ENCODE data around the gene TTC7B. TPM values are rescaled to one million over a fixed set of nuclear protein-coding genes. Genes with fewer than 3 reads are reported as not detected.

The TTC7B gene
- total and polyA plus RNA-seq, 10 of the 15 experiments (the other 5 are each of a cell fraction or from before 2014, with no cell fraction given), result under 0.01 to 1.1 (median 0.26) TPM; not detected in 2

- CTCF ChIA-PET, result no interaction called here
- in situ Hi-C loops (cut with MboI), result no loop called here
- intact Hi-C loops (cut with micrococcal nuclease; ENCODE audit: unreplicated experiment), result no loop called here
- no peak overlapping the region for H3K4me3 ChIP-seq
- no peak overlapping the region for H3K4me2 ChIP-seq (ENCODE audit: control insufficient read depth, insufficient read depth)
- DNase-seq (ENCODE audit: low read depth, low spot score) (no peak), ATAC-seq (no peak), FAIRE-seq (no peak)
- no peak overlapping the region for H3K27ac ChIP-seq (ENCODE audit: control insufficient read depth, insufficient read depth)
- peaks cover 0 to 1% of the 10 kb centered on the region in 2 experiments; a peak in 2 of 4 replicates for H3K27me3 ChIP-seq (replicated peaks in 1 of 2; ENCODE audit: control insufficient read depth in 2 of 2, insufficient read depth in 2 of 2, low read length in 1 of 2)
- BruUV-seq (replicated peaks), result no TSS peak
- POLR2A ChIA-PET, result interaction anchor here (0.5 kb wide), 1 partner anchor 9 kb away, joined by 3 read pairs; no protein-coding TSS in a partner anchor
- H3K36me3 ChIP-seq (ENCODE audit: control insufficient read depth in 2 of 2, insufficient read depth in 2 of 2, low read length in 1 of 2), result no peaks in the 10 kb centered on the region
- H3K4me1 ChIP-seq (ENCODE audit: control insufficient read depth, insufficient read depth, low read length), result no peaks in the 10 kb centered on the region
- no peak overlapping the region for H2AFZ ChIP-seq (ENCODE audit: control insufficient read depth, low read depth, low read length)
- no peak overlapping the region for H3K9ac ChIP-seq (ENCODE audit: control insufficient read depth, insufficient read depth, low read length)
- no peaks in the 10 kb centered on the region for H3K9me3 ChIP-seq (replicated peaks; ENCODE audit: control insufficient read depth, insufficient read depth, low read length)
- RAD21 ChIA-PET (ENCODE audit: unreplicated experiment), result no interaction called here
- 15% methylated on average over 4 of the region's 4 CpGs for WGBS (ENCODE audit: insufficient coverage, insufficient replicate concordance, low lambda C conversion rate, missing lambda C conversion rate)
- SMC1A ChIA-PET (ENCODE audit: uncharacterized antibody, unreplicated experiment), result no interaction called here
- no peaks in the 10 kb centered on the region for H3K79me2 ChIP-seq (ENCODE audit: control insufficient read depth, insufficient read depth, low read length)
- no peaks in the 10 kb centered on the region for H4K20me1 ChIP-seq (ENCODE audit: control insufficient read depth, insufficient read depth)
- TF ChIP-seq HSF1 (IDR thresholded peaks at IDR 0.05; ENCODE audit: low read depth, low read length) (no peak), MYB (IDR thresholded peaks at IDR 0.05; ENCODE audit: borderline replicate concordance, low read depth, low read length) (no peak), ZBTB4 (CRISPR knock-in tag; IDR thresholded peaks at IDR 0.05) (no peak), PAX5 (IDR thresholded peaks at IDR 0.05; ENCODE audit: borderline replicate concordance, low read depth, low read length) (no peak), STAT3 (IDR thresholded peaks at IDR 0.05; ENCODE audit: low read depth, low read length) (no peak), E4F1 (IDR thresholded peaks at IDR 0.05; ENCODE audit: borderline replicate concordance, partially characterized antibody) (no peak), GABPA (IDR thresholded peaks at IDR 0.05; ENCODE audit: low read depth) (no peak), GATAD2B (conservative IDR thresholded peaks at IDR 0.05; ENCODE audit: low read depth) (no peak), POLR2AphosphoS2 (IDR thresholded peaks at IDR 0.05; ENCODE audit: low read depth, low read length) (no peak), JUNB (IDR thresholded peaks at IDR 0.05) (no peak), HCFC1 (IDR thresholded peaks at IDR 0.05; ENCODE audit: low read length) (no peak), PML (IDR thresholded peaks at IDR 0.05; ENCODE audit: low read length) (no peak), RUNX3 (IDR thresholded peaks at IDR 0.05; ENCODE audit: low read length) (no peak), USF2 (IDR thresholded peaks at IDR 0.05; ENCODE audit: borderline replicate concordance, low read depth, low read length) (no peak), ZBTB33 (IDR thresholded peaks at IDR 0.05) (no peak)
Measured at GRCh38 chr14:90487462-90487861, 328.8 kb downstream of the TTC7B start.
